HCT116 (cell line): ENCODE measurements around the gene PDE4D. TPM values are rescaled to one million over a fixed set of nuclear protein-coding genes. Genes with fewer than 3 reads are reported as not detected.

Experiments used
- ATAC-seq: fragments of 200-7000 bp; cut with Tn5 transposase; 2 replicates; pipeline ENCODE4 v1.9.1; 2020; ENCODE audit warnings: mild to moderate bottlenecking, moderate library complexity
- BruUV-seq: library from RNA; stranded (reverse); fragments of 400-500 nt; replicated peaks from 2 replicates; lab custom pipeline; 2021; lab: Mats Ljungman, UMichigan
- CTCF ChIA-PET: fragments of 300-600 bp; sonication (Branson Sonifier 250); formaldehyde crosslinking; loops from one replicate; lab custom pipeline; 2021; ENCODE audit warnings: antibody characterized with exemption; lab: Charles Lee
- POLR2A ChIA-PET: fragments of 300-600, 350-600 bp; sonication (Branson Sonifier 250); formaldehyde crosslinking; loops from one replicate; lab custom pipeline; 2021; ENCODE audit warnings: antibody characterized with exemption; lab: Charles Lee
- RAD21 ChIA-PET, 2 experiments: fragments of 300-600 bp; sonication (Branson Sonifier 250); formaldehyde crosslinking; loops; one replicate each; lab custom pipeline; 2023; ENCODE audit warnings: low total read pairs in 2 of 2; ENCODE audit not compliant: uncharacterized antibody in 2 of 2, unreplicated experiment in 2 of 2, low non-redundant PET in 1 of 2; lab: Charles Lee
- DNase-seq: peaks from one replicate; pipeline ENCODE4 v3.0.0-alpha.2; 2010; ENCODE audit warnings: low read depth, low spot score
- H2AFZ ChIP-seq: fragments of 200-600 bp; shearing (Covaris generic), sonication (generic); 2 replicates; pipeline ENCODE4 v1.6.1; 2017; ENCODE audit warnings: low read depth, mixed run types, mixed read lengths, antibody characterized with exemption, low read length; ENCODE audit not compliant: poor library complexity, severe bottlenecking
- H3K27ac ChIP-seq: 2 replicates; pipeline ENCODE4 v1.5.1; 2012; ENCODE audit warnings: low read depth, low read length
- H3K27me3 ChIP-seq: fragments of 200-600 bp; sonication (generic); 2 replicates; pipeline ENCODE4 v1.6.1; 2016; ENCODE audit warnings: mixed run types, low read length, mixed read lengths; ENCODE audit not compliant: insufficient read depth
- H3K36me3 ChIP-seq, 2 experiments: fragments of 200-500 bp in 1 of 2; fragments of 200-600 bp in 1 of 2; sonication (Bioruptor generic) in 1 of 2; sonication (generic) in 1 of 2; 2 replicates each; pipeline versions ENCODE4 v1.5.1 to v1.6.1; 2014 to 2016; ENCODE audit warnings: low read length in 2 of 2, inconsistent platforms in 1 of 2, mixed read lengths in 1 of 2, mixed run types in 1 of 2; ENCODE audit not compliant: insufficient read depth in 2 of 2, control insufficient read depth in 1 of 2
- H3K4me1 ChIP-seq, 2 experiments: fragments of 200-600 bp in 1 of 2; sonication (generic) in 1 of 2; 2 replicates each; pipeline versions ENCODE4 v1.5.1 to v1.6.1; 2012 to 2017; ENCODE audit warnings: low read length in 2 of 2, inconsistent platforms in 1 of 2, mild to moderate bottlenecking in 1 of 2, mixed read lengths in 1 of 2, mixed run types in 1 of 2, moderate library complexity in 1 of 2; ENCODE audit not compliant: insufficient read depth in 2 of 2, control insufficient read depth in 1 of 2
- H3K4me2 ChIP-seq: fragments of 200-600 bp; sonication (generic); 2 replicates; pipeline ENCODE4 v1.6.1; 2017; ENCODE audit warnings: mixed run types, low read length, mixed read lengths
- H3K4me3 ChIP-seq, 2 experiments: fragments of 200-600 bp in 1 of 2; sonication (generic) in 1 of 2; replicated peaks in 1 of 2; 2 replicates each; pipeline ENCODE4 v1.5.1; 2011 to 2016; ENCODE audit warnings: low read length in 2 of 2, control low read depth in 1 of 2, low read depth in 1 of 2, mild to moderate bottlenecking in 1 of 2, mixed read lengths in 1 of 2, mixed run types in 1 of 2
- H3K79me2 ChIP-seq: fragments of 200-600 bp; sonication (generic); 2 replicates; pipeline ENCODE4 v1.6.1; 2017; ENCODE audit warnings: mild to moderate bottlenecking, mixed run types, low read length, moderate library complexity, mixed read lengths; ENCODE audit not compliant: insufficient read depth
- H3K9ac ChIP-seq: fragments of 200-600 bp; sonication (generic); 2 replicates; pipeline ENCODE4 v1.6.1; 2016; ENCODE audit warnings: low read length, mixed read lengths
- H3K9me2 ChIP-seq: fragments of 200-600 bp; sonication (generic), shearing (Covaris generic); 2 replicates; pipeline ENCODE4 v1.6.1; 2017; ENCODE audit warnings: mixed run types, mild to moderate bottlenecking, moderate library complexity; ENCODE audit not compliant: insufficient read depth
- H3K9me3 ChIP-seq, 2 experiments: fragments of 200-500 bp in 1 of 2; fragments of 200-600 bp in 1 of 2; sonication (Bioruptor generic) in 1 of 2; sonication (generic) in 1 of 2; 2 replicates each; pipeline ENCODE4 v1.6.1; 2014 to 2017; ENCODE audit warnings: low read length in 2 of 2, mixed read lengths in 2 of 2, inconsistent platforms in 1 of 2, low read depth in 1 of 2, mild to moderate bottlenecking in 1 of 2, mixed run types in 1 of 2, moderate library complexity in 1 of 2; ENCODE audit not compliant: control insufficient read depth in 1 of 2, insufficient read depth in 1 of 2
- H4K20me1 ChIP-seq: fragments of 200-600 bp; sonication (generic), shearing (Covaris generic); 2 replicates; pipeline ENCODE4 v1.6.1; 2017; ENCODE audit warnings: mixed run types, mild to moderate bottlenecking, moderate library complexity; ENCODE audit not compliant: insufficient read depth
- ATF3 ChIP-seq: IDR thresholded peaks from 2 replicates; pipeline ENCODE4 v1.6.1; 2012
- CBX3 ChIP-seq: IDR thresholded peaks from 2 replicates; pipeline ENCODE4 v1.6.1; 2012; ENCODE audit warnings: low read depth
- EGR1 ChIP-seq: IDR thresholded peaks from 2 replicates; pipeline ENCODE4 v1.6.1; 2012; ENCODE audit warnings: low read depth
- JUND ChIP-seq: IDR thresholded peaks from 2 replicates; pipeline ENCODE4 v1.6.1; 2012
- POLR2A ChIP-seq: IDR thresholded peaks from 2 replicates; pipeline ENCODE4 v1.7.0; 2011; ENCODE audit warnings: borderline replicate concordance; ENCODE audit not compliant: insufficient read depth, insufficient read length; ENCODE audit errors: extremely low read depth
- POLR2AphosphoS5 ChIP-seq: IDR thresholded peaks from 2 replicates; pipeline ENCODE4 v1.6.1; 2011; ENCODE audit warnings: mild to moderate bottlenecking, low read depth, low read length, moderate library complexity
- RAD21 ChIP-seq: IDR thresholded peaks from 2 replicates; pipeline ENCODE4 v1.6.1; 2012; ENCODE audit warnings: low read depth, mild to moderate bottlenecking
- SP1 ChIP-seq: IDR thresholded peaks from 2 replicates; pipeline ENCODE4 v1.6.1; 2012; ENCODE audit warnings: low read depth
- TCF7L2 ChIP-seq: IDR thresholded peaks from 2 replicates; pipeline ENCODE4 v1.7.0; 2011; ENCODE audit warnings: borderline replicate concordance, inconsistent platforms; ENCODE audit not compliant: insufficient read depth, insufficient read length; ENCODE audit errors: extremely low read depth
- YY1 ChIP-seq: IDR thresholded peaks from 2 replicates; pipeline ENCODE4 v1.6.1; 2011; ENCODE audit warnings: low read length, low read depth, moderate library complexity, mild to moderate bottlenecking; ENCODE audit not compliant: insufficient replicate concordance; ENCODE audit errors: extremely low read depth
- ZFX ChIP-seq: fragments of 450-650 bp; IDR thresholded peaks from 2 replicates; pipeline ENCODE4 v1.6.1; 2017
- intact Hi-C: fragments of 100-400 bp; cut with micrococcal nuclease; formaldehyde crosslinking; loops from 2 replicates; pipeline ENCODE4 v1.10.0; 2022
- total RNA-seq: library from RNA; stranded (reverse); gene quantifications from one replicate; pipeline ENCODE4 v1.2.1, GENCODE V29; 2021; ENCODE audit not compliant: unreplicated experiment

PDE4D gene
- total RNA-seq, 1 experiment from 2014 or later, result 1.1 TPM

- Histone ChIP-seq H3K27ac (no peak overlapping the region), H2AFZ (no peak overlapping the region), H3K4me1 (no peaks in the 10 kb centered on the region), H3K36me3 (no peaks in the 10 kb centered on the region), H3K4me3 (no peak overlapping the region), H4K20me1 (no peaks in the 10 kb centered on the region), H3K9ac (no peak overlapping the region), H3K4me2 (no peak overlapping the region), H3K9me3 (no peaks in the 10 kb centered on the region), H3K9me2 (no peaks in the 10 kb centered on the region), H3K27me3 (no peaks in the 10 kb centered on the region), H3K79me2 (no peaks in the 10 kb centered on the region)
- no peak for DNase-seq
- ATAC-seq, result no peak
- ChIA-PET CTCF (interaction anchor here (0.7 kb wide), 1 partner anchor 9 kb away, joined by 3 read pairs; no protein-coding TSS in a partner anchor), POLR2A (no interaction called here), RAD21 (no interaction called here)
- no peak for TF ChIP-seq ZFX
- no peak for TF ChIP-seq JUND
- no peak for TF ChIP-seq TCF7L2
- no peak for TF ChIP-seq YY1
- TF ChIP-seq ATF3, result no peak
- no TSS peak for BruUV-seq
- intact Hi-C loops, result no loop called here
Measured at GRCh38 chr5:58985311-58985710, 908.2 kb downstream of the PDE4D start.

GRCh38 chr5:58983526-58984452, 909.7 kb downstream of the PDE4D start:
- BruUV-seq, result no TSS peak
- Histone ChIP-seq H3K4me1 (no peaks in the 10 kb centered on the region), H3K4me2 (no peak overlapping the region), H4K20me1 (no peaks in the 10 kb centered on the region), H3K9me3 (no peaks in the 10 kb centered on the region), H3K9me2 (no peaks in the 10 kb centered on the region), H3K9ac (no peak overlapping the region), H3K79me2 (no peaks in the 10 kb centered on the region), H3K4me3 (no peak overlapping the region), H3K27ac (no peak overlapping the region), H3K36me3 (no peaks in the 10 kb centered on the region), H3K27me3 (no peaks in the 10 kb centered on the region), H2AFZ (no peak overlapping the region)
- ATAC-seq, result no peak
- intact Hi-C loops, result no loop called here
- ChIA-PET CTCF (no interaction called here), RAD21 (no interaction called here), POLR2A (no interaction called here)
- TF ChIP-seq RAD21, result no peak
- TF ChIP-seq SP1, result no peak
- TF ChIP-seq ZFX, result no peak
- TF ChIP-seq TCF7L2, result no peak
- TF ChIP-seq CBX3, result no peak
- no peak for TF ChIP-seq EGR1
- TF ChIP-seq POLR2AphosphoS5, result no peak
- no peak for TF ChIP-seq JUND
- no peak for TF ChIP-seq YY1
- TF ChIP-seq POLR2A, result no peak
- no peak for DNase-seq
